Measurements from ENCODE around the gene CC2D2A. TPM values are rescaled to one million over a fixed set of nuclear protein-coding genes. Genes with fewer than 3 reads are reported as not detected.

CC2D2A gene
- total RNA-seq, 4 donors from 2014 or later = 8.7 to 25.6 (median 13.1) TPM

GRCh38 chr4:15434091-15434490, 35.6 kb upstream of the CC2D2A start:
- TF ChIP-seq, protein P1, sequence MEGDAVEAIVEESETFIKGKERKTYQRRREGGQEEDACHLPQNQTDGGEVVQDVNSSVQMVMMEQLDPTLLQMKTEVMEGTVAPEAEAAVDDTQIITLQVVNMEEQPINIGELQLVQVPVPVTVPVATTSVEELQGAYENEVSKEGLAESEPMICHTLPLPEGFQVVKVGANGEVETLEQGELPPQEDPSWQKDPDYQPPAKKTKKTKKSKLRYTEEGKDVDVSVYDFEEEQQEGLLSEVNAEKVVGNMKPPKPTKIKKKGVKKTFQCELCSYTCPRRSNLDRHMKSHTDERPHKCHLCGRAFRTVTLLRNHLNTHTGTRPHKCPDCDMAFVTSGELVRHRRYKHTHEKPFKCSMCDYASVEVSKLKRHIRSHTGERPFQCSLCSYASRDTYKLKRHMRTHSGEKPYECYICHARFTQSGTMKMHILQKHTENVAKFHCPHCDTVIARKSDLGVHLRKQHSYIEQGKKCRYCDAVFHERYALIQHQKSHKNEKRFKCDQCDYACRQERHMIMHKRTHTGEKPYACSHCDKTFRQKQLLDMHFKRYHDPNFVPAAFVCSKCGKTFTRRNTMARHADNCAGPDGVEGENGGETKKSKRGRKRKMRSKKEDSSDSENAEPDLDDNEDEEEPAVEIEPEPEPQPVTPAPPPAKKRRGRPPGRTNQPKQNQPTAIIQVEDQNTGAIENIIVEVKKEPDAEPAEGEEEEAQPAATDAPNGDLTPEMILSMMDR (IDR thresholded peaks at IDR 0.05; ENCODE audit: low read depth) = no peak

DNA sequence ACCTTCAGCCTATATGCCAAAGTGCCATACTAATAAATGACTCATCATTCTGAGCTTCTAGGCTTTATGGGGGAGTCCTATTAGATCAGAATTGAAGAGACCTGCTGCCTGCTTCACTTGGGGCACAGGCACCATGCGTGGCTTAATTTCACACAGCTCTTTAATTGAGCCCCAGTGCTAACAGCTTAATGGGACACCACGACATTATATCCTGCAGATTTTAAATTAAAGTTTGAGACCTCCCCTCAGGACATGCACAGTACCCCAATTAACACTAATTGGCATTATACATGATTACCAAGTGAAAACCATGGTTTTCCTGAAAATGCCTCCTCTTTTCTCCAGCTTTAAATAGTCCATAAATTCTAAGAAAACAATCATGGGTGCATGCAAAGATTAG, 35.0 kb upstream of the CC2D2A start:
- TF ChIP-seq, protein P1 (IDR thresholded peaks at IDR 0.05; ENCODE audit: low read depth) = no peak

- TF ChIP-seq, protein P1 (IDR thresholded peaks at IDR 0.05; ENCODE audit: low read depth) = no peak
Measured at GRCh38 chr4:15436513-15436912, 33.2 kb upstream of the CC2D2A start.

DNA sequence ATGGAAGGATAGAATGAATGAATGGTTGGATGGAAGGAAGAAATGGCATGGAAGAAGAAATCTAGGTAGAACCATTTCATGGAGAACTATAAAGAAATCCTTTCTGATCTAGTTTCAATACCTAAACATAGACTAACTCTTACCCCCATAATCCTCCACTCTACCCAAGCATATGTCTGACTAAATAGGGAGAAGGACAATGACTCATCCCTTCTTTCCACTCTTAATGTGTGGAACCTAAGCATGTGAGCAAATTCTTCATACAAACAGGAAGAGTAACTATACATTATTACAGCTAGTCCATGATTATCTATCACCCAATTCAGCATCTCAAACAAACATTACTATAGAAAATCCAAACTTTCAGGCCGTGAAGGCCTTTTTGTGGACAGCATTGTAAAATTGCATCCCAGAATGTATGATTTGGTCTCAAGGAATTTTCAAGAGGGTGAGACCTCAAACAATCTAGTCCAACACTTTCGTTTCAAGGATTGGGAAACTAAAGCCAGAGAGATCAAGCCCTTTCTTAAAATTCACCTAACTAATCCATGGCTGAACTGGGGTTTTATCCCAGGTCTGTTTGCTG, 30.6 kb upstream of the CC2D2A start:
- TF ChIP-seq, protein P1 (IDR thresholded peaks at IDR 0.05; ENCODE audit: low read depth) = no peak

GRCh38 chr4:15443371-15444160, 26.1 kb upstream of the CC2D2A start:
- TF ChIP-seq, protein P1 (IDR thresholded peaks at IDR 0.05; ENCODE audit: low read depth) = no peak

- TF ChIP-seq, protein P1 (IDR thresholded peaks at IDR 0.05; ENCODE audit: low read depth) = no peak
Measured at GRCh38 chr4:15444276-15444675, 25.4 kb upstream of the CC2D2A start.

DNA sequence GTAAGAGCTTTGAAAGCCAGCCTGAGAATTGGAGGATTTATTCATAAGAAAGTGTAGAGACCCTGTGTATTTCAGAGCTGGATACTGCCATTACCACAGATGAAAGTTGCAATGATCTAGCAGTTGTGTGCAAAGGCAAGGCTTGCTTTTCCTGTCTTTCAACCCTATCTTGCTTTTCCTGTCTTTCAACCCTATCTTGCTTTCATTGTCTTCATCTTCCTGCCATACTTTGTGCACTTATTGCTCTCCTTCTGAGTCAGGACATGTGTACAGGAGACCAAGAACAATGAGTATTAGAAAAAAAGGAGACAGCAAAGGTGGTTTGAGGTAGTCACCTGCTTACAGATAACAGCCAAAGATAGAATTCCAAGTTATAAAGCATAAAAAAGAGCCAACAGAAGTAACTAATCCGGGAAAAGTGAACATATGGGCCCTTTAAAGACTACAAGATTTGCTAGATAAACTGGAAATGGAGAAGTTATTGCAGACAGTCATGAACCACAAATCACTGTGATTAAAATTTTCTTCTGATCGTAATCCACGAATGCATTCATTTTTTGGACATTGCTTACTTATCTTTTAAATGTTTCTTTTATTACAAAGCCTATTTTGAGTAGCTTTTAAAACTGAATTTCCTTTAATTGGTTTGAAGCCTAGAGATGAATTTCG, 24.7 kb upstream of the CC2D2A start:
- TF ChIP-seq, protein P1 (IDR thresholded peaks at IDR 0.05; ENCODE audit: low read depth) = no peak

All from subcutaneous adipose tissue (tissue), 4 donors.